Colonic mucosa (tissue), 4 donors: ENCODE measurements around the gene EPX. TPM values are rescaled to one million over a fixed set of nuclear protein-coding genes. Genes with fewer than 3 reads are reported as not detected.

Experiments
- DNase-seq: peaks from one replicate; pipeline ENCODE4 v3.0.0-alpha.2; 2020
- H3K27ac ChIP-seq: fragments of 200-600 bp; one replicate; pipeline ENCODE4 v1.8.0; 2021
- H3K27me3 ChIP-seq: fragments of 200-600 bp; one replicate; pipeline ENCODE4 v1.8.0; 2021
- H3K36me3 ChIP-seq: fragments of 200-600 bp; one replicate; pipeline ENCODE4 v1.8.0; 2021
- H3K4me1 ChIP-seq: fragments of 200-600 bp; one replicate; pipeline ENCODE4 v1.8.0; 2021; ENCODE audit warnings: mild to moderate bottlenecking
- H3K4me3 ChIP-seq: fragments of 200-600 bp; one replicate; pipeline ENCODE4 v1.8.0; 2021
- H3K9ac ChIP-seq, 2 donors: one replicate each; pipeline ENCODE4 v1.7.0; 2013; ENCODE audit warnings: control low read depth in 2 of 2, low read depth in 2 of 2, low read length in 2 of 2
- H3K9me3 ChIP-seq: fragments of 200-600 bp; one replicate; pipeline ENCODE4 v1.8.0; 2021
- intact Hi-C: fragments of 100-400 bp; cut with DNase I; formaldehyde crosslinking; loops from one replicate; pipeline ENCODE4 v1.14.1; 2022
- total RNA-seq, 2 donors: library from RNA; stranded (reverse); fragmentation: NEBNext Ultra II Directional in 1 of 2; extraction: Animal tissue kit (Norgen Biotek cat#: 25700) in 1 of 2; gene quantifications; one replicate each; pipeline ENCODE4 v1.2.1, GENCODE V29; 2021
- TF ChIP-seq, protein P1 (sequence below): fragments of 200-600 bp; IDR thresholded peaks from one replicate; pipeline ENCODE4 v1.8.0; 2022; ENCODE audit warnings: antibody characterized with exemption, mild to moderate bottlenecking
- donor health status: healthy.
- donor health status: DM: no; HTN: no; CAD: no.
- donor health status: DM: no; HTN: no; CAD: no.

The EPX gene
- total RNA-seq, 2 donors from 2014 or later, result not detected

DNA sequence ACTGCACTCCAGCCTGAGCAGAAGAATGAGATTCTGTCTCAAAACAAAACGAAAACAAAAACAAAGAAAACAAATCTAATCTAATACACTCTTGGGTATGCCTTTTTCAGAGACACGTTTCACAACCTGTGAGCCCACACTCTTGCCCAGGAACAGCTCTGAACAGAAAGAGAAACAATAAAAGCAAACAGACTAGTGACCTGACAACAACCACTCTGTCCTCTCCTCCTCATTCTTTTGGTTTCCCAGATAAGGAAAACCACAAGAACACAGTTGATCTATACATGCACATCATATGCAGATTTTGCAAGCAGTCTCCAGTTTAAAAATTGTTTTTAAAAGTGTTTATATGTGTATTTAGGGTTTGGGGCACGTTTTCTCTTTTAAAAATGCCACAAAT lies 25.2 kb downstream of the EPX start:
- intact Hi-C loops, result no loop called here

DNA sequence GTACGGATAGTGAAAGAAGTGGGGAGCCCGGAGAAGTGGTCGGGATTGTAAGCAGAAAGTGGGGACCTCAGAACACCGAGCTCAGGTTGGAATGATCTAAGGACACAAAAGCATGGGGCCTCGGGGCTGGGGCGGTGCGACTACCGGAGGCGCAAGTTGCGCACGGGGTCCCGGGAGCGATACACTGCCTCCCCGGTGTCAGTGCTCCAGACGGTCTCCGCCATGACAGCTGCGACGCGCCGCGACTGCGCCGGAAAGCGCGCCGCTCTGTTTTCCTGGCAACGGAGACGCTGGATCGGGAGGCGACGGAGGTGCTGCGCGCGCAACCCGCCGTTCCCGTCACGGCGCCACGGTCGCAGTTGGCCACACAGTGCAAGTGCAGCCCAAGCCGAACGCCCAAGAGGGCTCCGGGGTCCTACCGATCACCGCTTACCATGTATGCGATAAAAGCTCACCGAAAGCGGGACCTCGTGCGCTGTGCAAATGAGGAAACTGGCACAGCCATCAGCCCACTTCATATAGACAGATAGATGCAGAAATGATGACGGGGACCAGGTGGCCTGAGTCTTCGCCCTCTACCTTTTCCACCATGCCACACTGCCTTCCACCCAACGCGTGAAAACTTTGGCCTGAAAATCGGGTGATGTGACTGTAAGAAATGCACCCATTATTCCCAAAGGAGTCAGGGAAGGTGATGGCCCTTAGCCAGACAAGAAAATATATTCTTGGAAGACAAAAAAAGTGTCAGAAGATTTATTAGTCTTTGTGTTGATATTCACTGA lies 26.7 kb downstream of the EPX start, which contains the start of gene MKS1:
MKS1 (minus strand) TSS at position 249 of the 782 bp plus-strand sequence; CDS start at position 224, 25 bp downstream.
- TF ChIP-seq, protein P1, sequence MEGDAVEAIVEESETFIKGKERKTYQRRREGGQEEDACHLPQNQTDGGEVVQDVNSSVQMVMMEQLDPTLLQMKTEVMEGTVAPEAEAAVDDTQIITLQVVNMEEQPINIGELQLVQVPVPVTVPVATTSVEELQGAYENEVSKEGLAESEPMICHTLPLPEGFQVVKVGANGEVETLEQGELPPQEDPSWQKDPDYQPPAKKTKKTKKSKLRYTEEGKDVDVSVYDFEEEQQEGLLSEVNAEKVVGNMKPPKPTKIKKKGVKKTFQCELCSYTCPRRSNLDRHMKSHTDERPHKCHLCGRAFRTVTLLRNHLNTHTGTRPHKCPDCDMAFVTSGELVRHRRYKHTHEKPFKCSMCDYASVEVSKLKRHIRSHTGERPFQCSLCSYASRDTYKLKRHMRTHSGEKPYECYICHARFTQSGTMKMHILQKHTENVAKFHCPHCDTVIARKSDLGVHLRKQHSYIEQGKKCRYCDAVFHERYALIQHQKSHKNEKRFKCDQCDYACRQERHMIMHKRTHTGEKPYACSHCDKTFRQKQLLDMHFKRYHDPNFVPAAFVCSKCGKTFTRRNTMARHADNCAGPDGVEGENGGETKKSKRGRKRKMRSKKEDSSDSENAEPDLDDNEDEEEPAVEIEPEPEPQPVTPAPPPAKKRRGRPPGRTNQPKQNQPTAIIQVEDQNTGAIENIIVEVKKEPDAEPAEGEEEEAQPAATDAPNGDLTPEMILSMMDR, result peak; percentile 82
- peak within 1 kb of the TSS; percentile 81 to 83 for H3K9ac ChIP-seq
- no peaks in the 10 kb centered on the region for H3K27me3 ChIP-seq
- DNase-seq, result peak; percentile 95
- no peaks in the 10 kb centered on the region for H3K36me3 ChIP-seq
- no peaks in the 10 kb centered on the region for H3K9me3 ChIP-seq
- H3K27ac ChIP-seq, result peak within 1 kb of the TSS; percentile 61
- no peaks in the 10 kb centered on the region for H3K4me1 ChIP-seq
- H3K4me3 ChIP-seq, result peak within 1 kb of the TSS; percentile 67
- intact Hi-C loops, result no loop called here

More for the DNA sequence above, 25.2 kb downstream of the EPX start:
- H3K36me3 ChIP-seq, result no peaks in the 10 kb centered on the region
- H3K4me3 ChIP-seq, result no peak overlapping the region
- no peak for DNase-seq
- H3K9ac ChIP-seq, result no peak overlapping the region
- H3K9me3 ChIP-seq, result no peaks in the 10 kb centered on the region
- TF ChIP-seq, protein P1, result no peak
- H3K27me3 ChIP-seq, result no peaks in the 10 kb centered on the region
- H3K27ac ChIP-seq, result no peak overlapping the region
- no peaks in the 10 kb centered on the region for H3K4me1 ChIP-seq

DNA sequence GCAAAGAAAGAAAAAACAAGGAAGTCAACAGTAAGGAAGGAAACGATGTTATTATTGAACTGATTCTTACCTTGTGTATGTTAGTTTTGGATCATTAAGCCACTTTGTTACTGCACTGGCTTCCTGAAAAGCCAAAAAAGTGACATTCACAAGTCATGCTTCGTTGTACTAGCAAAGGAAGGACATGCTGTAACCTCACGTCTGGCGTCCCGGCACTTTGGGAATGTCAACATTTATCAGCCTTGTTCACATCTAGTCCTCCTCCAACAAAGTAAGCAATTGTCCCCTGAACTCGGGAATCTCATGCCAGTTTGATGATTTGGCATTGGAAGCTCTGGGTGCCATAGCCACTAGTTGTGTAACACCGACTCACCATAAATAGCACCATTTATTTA lies 27.3 kb downstream of the EPX start:
- Histone ChIP-seq H3K36me3 (no peaks in the 10 kb centered on the region), H3K9me3 (no peaks in the 10 kb centered on the region), H3K27ac (peak overlapping the region; percentile 61), H3K4me3 (peak overlapping the region; percentile 67), H3K4me1 (no peaks in the 10 kb centered on the region), H3K27me3 (no peaks in the 10 kb centered on the region), H3K9ac (peak overlapping the region in 1 of 2 donors; percentile 83)
- TF ChIP-seq, protein P1, result no peak
- intact Hi-C loops, result no loop called here
- no peak for DNase-seq

DNA sequence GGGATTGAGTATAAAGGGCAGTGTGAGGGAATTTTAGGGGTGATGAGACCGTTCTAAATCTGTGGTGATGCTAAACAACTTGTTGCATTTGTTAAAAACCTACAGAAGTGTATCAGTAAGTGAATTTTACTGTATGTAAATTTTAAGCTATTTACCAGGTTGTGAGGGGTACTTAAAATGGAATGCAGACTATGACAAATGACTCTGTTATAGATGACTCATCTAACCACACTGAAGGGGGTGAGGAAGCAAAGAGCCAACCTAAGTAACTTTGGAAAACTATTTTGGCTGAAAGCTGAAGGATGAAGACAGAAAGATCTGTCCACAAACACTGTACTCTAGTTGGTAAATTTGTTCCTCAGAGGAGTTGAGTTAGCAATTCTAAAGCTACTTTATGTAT lies 31.8 kb downstream of the EPX start:
- Histone ChIP-seq H3K4me1 (no peaks in the 10 kb centered on the region), H3K9ac (no peak overlapping the region), H3K27me3 (no peaks in the 10 kb centered on the region), H3K9me3 (no peaks in the 10 kb centered on the region), H3K4me3 (no peak overlapping the region), H3K27ac (no peak overlapping the region), H3K36me3 (no peaks in the 10 kb centered on the region)
- TF ChIP-seq, protein P1, result no peak
- intact Hi-C loops, result no loop called here
- DNase-seq, result no peak

DNA sequence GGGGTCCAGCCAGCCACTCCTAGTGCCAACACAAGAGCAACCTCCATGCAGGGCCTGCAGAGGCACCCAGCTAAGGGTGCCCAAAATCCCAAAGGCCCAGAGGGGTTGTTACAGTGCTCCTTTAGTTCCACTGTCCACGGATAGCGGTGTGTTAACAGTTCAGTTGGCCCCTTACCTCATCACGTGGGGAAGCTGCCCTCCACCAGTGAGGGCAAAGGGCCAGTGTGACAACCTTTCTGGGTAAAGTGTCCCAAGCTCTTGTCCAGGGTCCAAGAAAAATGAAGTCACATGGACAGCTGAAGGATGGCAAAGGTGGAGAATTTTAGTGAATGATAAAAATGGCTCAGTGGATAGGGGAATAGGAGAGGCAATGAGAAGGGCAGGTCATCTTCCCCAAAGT lies 35.2 kb downstream of the EPX start:
- Histone ChIP-seq H3K27ac (no peak overlapping the region), H3K4me3 (no peak overlapping the region), H3K36me3 (no peaks in the 10 kb centered on the region), H3K27me3 (no peaks in the 10 kb centered on the region), H3K4me1 (no peaks in the 10 kb centered on the region), H3K9ac (no peak overlapping the region), H3K9me3 (no peaks in the 10 kb centered on the region)
- TF ChIP-seq, protein P1, result no peak
- intact Hi-C loops, result no loop called here
- DNase-seq, result no peak
